Measurements from ENCODE around the gene FOXK1. TPM values are rescaled to one million over a fixed set of nuclear protein-coding genes. Genes with fewer than 3 reads are reported as not detected.

FOXK1 gene
- polyA plus RNA-seq, 1 experiment, result 3.4 TPM

GRCh38 chr7:4703532-4703931 lies 21.4 kb downstream of the FOXK1 start:
- peak overlapping the region; percentile 11 for H3K27ac ChIP-seq (ENCODE audit: low read depth, low read length)
- no peak overlapping the region for H3K4me3 ChIP-seq (ENCODE audit: low read depth, low read length)
- TF ChIP-seq, protein P1, sequence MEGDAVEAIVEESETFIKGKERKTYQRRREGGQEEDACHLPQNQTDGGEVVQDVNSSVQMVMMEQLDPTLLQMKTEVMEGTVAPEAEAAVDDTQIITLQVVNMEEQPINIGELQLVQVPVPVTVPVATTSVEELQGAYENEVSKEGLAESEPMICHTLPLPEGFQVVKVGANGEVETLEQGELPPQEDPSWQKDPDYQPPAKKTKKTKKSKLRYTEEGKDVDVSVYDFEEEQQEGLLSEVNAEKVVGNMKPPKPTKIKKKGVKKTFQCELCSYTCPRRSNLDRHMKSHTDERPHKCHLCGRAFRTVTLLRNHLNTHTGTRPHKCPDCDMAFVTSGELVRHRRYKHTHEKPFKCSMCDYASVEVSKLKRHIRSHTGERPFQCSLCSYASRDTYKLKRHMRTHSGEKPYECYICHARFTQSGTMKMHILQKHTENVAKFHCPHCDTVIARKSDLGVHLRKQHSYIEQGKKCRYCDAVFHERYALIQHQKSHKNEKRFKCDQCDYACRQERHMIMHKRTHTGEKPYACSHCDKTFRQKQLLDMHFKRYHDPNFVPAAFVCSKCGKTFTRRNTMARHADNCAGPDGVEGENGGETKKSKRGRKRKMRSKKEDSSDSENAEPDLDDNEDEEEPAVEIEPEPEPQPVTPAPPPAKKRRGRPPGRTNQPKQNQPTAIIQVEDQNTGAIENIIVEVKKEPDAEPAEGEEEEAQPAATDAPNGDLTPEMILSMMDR (IDR thresholded peaks at IDR 0.05; ENCODE audit: low read depth, low read length), result no peak
- H3K9me3 ChIP-seq (ENCODE audit: control insufficient read depth, insufficient read depth, low read length), result no peaks in the 10 kb centered on the region; the same call in 1 of the 2 replicates
- no peaks in the 10 kb centered on the region for H3K27me3 ChIP-seq (ENCODE audit: control insufficient read depth, insufficient read depth, low read length)
- no peak for DNase-seq (ENCODE audit: low read depth, low spot score)
- CTCF ChIA-PET, result no interaction called here
- POLR2A ChIA-PET, result no interaction called here

DNA sequence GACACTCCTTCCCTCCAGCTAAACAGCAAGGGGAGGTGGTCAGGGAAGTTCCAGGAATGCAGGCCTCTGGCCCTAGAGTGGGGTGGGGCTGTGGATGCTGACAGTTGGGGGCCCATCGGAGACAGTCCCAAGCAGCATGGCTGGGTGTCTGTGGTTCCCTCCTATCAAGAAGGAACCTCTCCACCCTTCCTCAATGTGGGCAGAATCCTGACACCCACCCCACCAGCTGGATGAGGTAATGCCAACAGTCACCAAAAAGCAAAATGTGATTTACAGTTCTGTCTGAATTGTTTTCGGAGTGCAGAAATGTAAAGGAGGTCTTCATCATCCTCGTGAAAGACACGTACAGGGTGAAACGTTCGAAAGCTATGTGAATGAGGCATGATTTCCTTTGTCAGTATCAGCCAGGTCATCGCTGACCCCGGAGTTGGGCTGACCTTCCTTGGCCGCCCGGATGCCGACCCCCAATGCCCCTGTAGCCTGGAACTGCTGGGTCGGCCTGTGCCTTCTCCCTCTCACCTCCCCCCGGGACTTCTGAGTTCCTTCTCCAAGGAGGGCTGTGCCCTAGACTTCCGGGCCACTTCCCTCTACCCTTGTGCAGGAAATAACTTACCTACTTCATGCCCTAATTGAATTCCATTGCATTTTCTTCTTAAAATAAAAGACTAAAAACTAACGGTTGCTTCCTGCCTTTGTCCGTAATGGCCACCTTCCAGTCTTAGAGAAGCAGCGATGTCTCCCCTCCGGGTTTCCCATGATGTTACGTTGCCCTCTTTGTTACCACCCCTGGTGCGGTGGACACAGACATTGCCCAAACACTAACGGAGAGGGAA lies 24.5 kb downstream of the FOXK1 start:
- Histone ChIP-seq H3K27ac (ENCODE audit: low read depth, low read length) (peak overlapping the region; percentile 12), H3K4me3 (ENCODE audit: low read depth, low read length) (no peak overlapping the region), H3K27me3 (ENCODE audit: control insufficient read depth, insufficient read depth, low read length) (no peaks in the 10 kb centered on the region), H3K9me3 (ENCODE audit: control insufficient read depth, insufficient read depth, low read length) (peaks cover 16% of the 10 kb centered on the region; the same call in 1 of the 2 replicates)
- POLR2A ChIA-PET, result interaction anchor here (1.2 kb wide), 1 partner anchor 18 kb away, joined by 3 read pairs; no protein-coding TSS in a partner anchor
- CTCF ChIA-PET, result interaction anchor here (0.6 kb wide), 1 partner anchor 9 kb away, joined by 3 read pairs; no protein-coding TSS in a partner anchor
- TF ChIP-seq, protein P1 (IDR thresholded peaks at IDR 0.05; ENCODE audit: low read depth, low read length), result no peak
- DNase-seq (ENCODE audit: low read depth, low spot score), result no peak

- CTCF ChIA-PET, result no interaction called here
- Histone ChIP-seq H3K9me3 (ENCODE audit: control insufficient read depth, insufficient read depth, low read length) (peaks cover 18% of the 10 kb centered on the region; the same call in 1 of the 2 replicates), H3K27me3 (ENCODE audit: control insufficient read depth, insufficient read depth, low read length) (no peaks in the 10 kb centered on the region), H3K4me3 (ENCODE audit: low read depth, low read length) (no peak overlapping the region), H3K27ac (ENCODE audit: low read depth, low read length) (no peak overlapping the region)
- DNase-seq (ENCODE audit: low read depth, low spot score), result no peak
- POLR2A ChIA-PET, result interaction anchor here (1.2 kb wide), 1 partner anchor 17 kb away, joined by 3 read pairs; no protein-coding TSS in a partner anchor
- TF ChIP-seq, protein P1 (IDR thresholded peaks at IDR 0.05; ENCODE audit: low read depth, low read length), result no peak
Observed at GRCh38 chr7:4707217-4707741, 25.2 kb downstream of the FOXK1 start.

DNA sequence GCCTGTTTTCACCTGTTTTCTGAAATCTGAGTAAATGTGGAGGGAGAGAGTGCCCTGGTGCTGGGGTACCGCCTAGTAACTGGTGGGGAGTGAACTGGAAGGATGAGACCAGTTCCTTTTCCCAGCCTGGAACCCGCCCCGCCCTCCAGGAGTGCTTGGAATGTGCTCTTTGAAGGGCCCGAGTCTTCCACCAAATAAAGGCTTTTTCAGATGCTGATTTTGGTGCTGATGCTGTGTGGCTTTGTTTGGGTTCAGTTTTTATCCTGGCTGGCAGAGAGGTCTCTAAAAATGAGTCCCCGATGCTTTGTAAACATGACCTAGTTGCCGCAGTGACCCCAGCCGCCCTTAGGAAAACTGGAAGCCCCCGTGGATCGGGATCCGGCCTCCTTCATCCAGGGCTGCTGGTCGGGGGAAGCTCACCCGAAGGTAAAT lies 25.9 kb downstream of the FOXK1 start:
- Histone ChIP-seq H3K27ac (ENCODE audit: low read depth, low read length) (no peak overlapping the region), H3K9me3 (ENCODE audit: control insufficient read depth, insufficient read depth, low read length) (peaks cover 18% of the 10 kb centered on the region; the same call in 1 of the 2 replicates), H3K27me3 (ENCODE audit: control insufficient read depth, insufficient read depth, low read length) (no peaks in the 10 kb centered on the region), H3K4me3 (ENCODE audit: low read depth, low read length) (no peak overlapping the region)
- no peak for DNase-seq (ENCODE audit: low read depth, low spot score)
- CTCF ChIA-PET, result no interaction called here
- POLR2A ChIA-PET, result no interaction called here
- TF ChIP-seq, protein P1 (IDR thresholded peaks at IDR 0.05; ENCODE audit: low read depth, low read length), result no peak

DNA sequence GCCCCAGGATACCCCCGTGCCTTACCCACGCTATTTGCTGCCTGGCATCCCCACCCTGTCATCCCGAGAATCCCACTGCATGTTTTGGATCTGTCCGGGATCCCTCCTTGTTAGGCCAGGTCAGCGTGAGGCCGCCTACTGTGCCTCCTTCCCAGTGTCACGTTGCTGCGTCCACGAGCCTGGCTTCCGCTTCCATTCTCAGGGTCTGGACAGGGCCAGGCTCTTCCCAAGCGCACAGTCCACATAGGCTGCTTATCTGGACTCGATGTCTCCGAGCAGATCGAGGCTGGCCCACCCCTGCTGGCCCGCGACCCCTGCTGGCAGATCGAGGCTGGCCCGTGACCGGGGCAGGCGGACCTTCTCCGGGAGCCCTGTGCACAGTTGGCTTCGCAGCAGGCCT lies 27.1 kb downstream of the FOXK1 start:
- H3K27ac ChIP-seq (ENCODE audit: low read depth, low read length), result no peak overlapping the region
- TF ChIP-seq, protein P1 (IDR thresholded peaks at IDR 0.05; ENCODE audit: low read depth, low read length), result no peak
- ChIA-PET CTCF (no interaction called here), POLR2A (interaction anchor here (0.7 kb wide), 1 partner anchor 59 kb away, joined by 4 read pairs; no protein-coding TSS in a partner anchor)
- peaks cover 25% of the 10 kb centered on the region; the same call in 1 of the 2 replicates for H3K9me3 ChIP-seq (ENCODE audit: control insufficient read depth, insufficient read depth, low read length)
- H3K27me3 ChIP-seq (ENCODE audit: control insufficient read depth, insufficient read depth, low read length), result no peaks in the 10 kb centered on the region
- no peak overlapping the region for H3K4me3 ChIP-seq (ENCODE audit: low read depth, low read length)
- DNase-seq (ENCODE audit: low read depth, low spot score), result no peak
